ENCODE data around the gene NUDT1. TPM values are rescaled to one million over a fixed set of nuclear protein-coding genes. Genes with fewer than 3 reads are reported as not detected.
A peak's percentile ranks its signal among the peaks of the same experiment; 100 is the strongest.

The NUDT1 gene
- total RNA-seq, 1 experiment from 2014 or later = 47.4 TPM

DNA sequence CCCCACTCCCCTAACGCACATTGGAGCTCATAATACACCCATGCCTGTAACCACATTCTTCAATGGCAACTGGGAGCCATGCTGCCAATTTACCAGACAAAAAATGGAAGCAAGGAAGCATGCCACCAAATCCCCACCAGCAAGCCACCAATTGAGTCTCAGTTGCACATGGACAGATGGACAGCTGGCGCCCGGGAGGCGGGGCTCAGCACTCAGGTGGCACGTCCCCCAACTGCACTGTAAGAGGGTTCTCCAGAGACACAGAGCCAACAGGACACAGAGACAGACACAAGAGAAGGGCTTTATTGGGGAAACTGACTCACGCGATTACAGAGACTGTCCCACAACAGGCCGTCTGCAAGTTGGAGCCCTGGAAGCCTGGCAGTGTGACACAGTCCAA is 11.8 kb upstream of the NUDT1 start:
- no peak overlapping the region for H3K4me2 ChIP-seq (ENCODE audit: low read length)
- TF ChIP-seq CEBPB (IDR thresholded peaks at IDR 0.05; ENCODE audit: low read depth) (no peak), SIN3A (IDR thresholded peaks at IDR 0.05; ENCODE audit: low read depth) (no peak), YY1 (IDR thresholded peaks at IDR 0.05; ENCODE audit: extremely low read depth, insufficient replicate concordance, low read depth, low read length) (no peak), EZH2phosphoT487 (IDR thresholded peaks at IDR 0.05; ENCODE audit: borderline replicate concordance) (no peak), TCF7L2 (IDR thresholded peaks at IDR 0.05; ENCODE audit: borderline replicate concordance, extremely low read depth, insufficient read depth, insufficient read length) (no peak)
- no peaks in the 10 kb centered on the region for H3K9me2 ChIP-seq (ENCODE audit: insufficient read depth)
- H3K79me2 ChIP-seq (ENCODE audit: insufficient read depth, low read length) = peaks cover 77% of the 10 kb centered on the region
- DNase-seq (ENCODE audit: low read depth, low spot score) (no peak), ATAC-seq (no peak)
- no peak overlapping the region for H3K9ac ChIP-seq (ENCODE audit: low read length)
- intact Hi-C loops (cut with micrococcal nuclease) = no loop called here
- POLR2A ChIA-PET = no interaction called here
- peaks cover 11 to 22% of the 10 kb centered on the region in 2 experiments for H3K4me1 ChIP-seq (ENCODE audit: control insufficient read depth in 1 of 2, insufficient read depth in 2 of 2, low read length in 2 of 2)
- H4K20me1 ChIP-seq (ENCODE audit: insufficient read depth) = no peaks in the 10 kb centered on the region
- no peak overlapping the region for H3K27ac ChIP-seq (ENCODE audit: low read depth, low read length)
- RAD21 ChIA-PET (ENCODE audit: low non-redundant PET in 1 of 2, low total read pairs in 2 of 2, uncharacterized antibody in 2 of 2, unreplicated experiment in 2 of 2) = no interaction called here
- no peak overlapping the region for H3K4me3 ChIP-seq (replicated peaks in 1 of 2; ENCODE audit: low read depth in 1 of 2, low read length in 2 of 2)
- CTCF ChIA-PET = no interaction called here
- H2AFZ ChIP-seq (ENCODE audit: low read depth, low read length, poor library complexity, severe bottlenecking) = no peak overlapping the region
- H3K9me3 ChIP-seq (ENCODE audit: control insufficient read depth in 1 of 2, insufficient read depth in 1 of 2, low read depth in 1 of 2, low read length in 2 of 2) = no peaks in the 10 kb centered on the region
- no peaks in the 10 kb centered on the region for H3K27me3 ChIP-seq (ENCODE audit: insufficient read depth, low read length)
- H3K36me3 ChIP-seq (ENCODE audit: control insufficient read depth in 1 of 2, insufficient read depth in 2 of 2, low read length in 2 of 2) = peaks cover 8 to 33% of the 10 kb centered on the region in 2 experiments; a peak in 3 of 4 replicates
- no TSS peak for BruUV-seq (replicated peaks)

DNA sequence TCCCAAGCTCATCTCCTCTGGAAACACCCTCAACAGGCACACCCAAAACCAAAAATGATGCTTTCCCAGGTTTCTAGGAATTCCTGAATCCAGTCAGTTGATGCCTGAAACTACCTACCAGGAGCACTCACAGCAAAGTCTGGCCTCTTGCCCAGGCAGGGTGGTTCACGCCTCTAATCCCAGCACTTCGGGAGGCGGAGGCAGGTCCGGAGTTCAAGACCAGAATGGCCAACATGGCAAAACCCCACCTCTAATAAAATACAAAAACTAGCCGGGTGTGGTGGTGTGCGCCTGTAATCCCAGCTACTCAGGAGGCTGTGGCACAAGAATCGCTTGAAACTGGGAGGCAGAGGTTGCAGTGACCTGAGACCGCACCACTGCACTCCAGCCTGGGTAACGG is 11.1 kb upstream of the NUDT1 start:
- POLR2A ChIA-PET = no interaction called here

More for the DNA sequence above, 11.1 kb upstream of the NUDT1 start:
- intact Hi-C loops (cut with micrococcal nuclease) = no loop called here
- Histone ChIP-seq H3K9me2 (ENCODE audit: insufficient read depth) (no peaks in the 10 kb centered on the region), H3K9ac (ENCODE audit: low read length) (no peak overlapping the region), H3K4me2 (ENCODE audit: low read length) (peak overlapping the region; percentile 74; the same call in 1 of the 2 replicates), H3K4me1 (ENCODE audit: control insufficient read depth in 1 of 2, insufficient read depth in 2 of 2, low read length in 2 of 2) (peaks cover 11 to 16% of the 10 kb centered on the region in 2 experiments), H3K9me3 (ENCODE audit: control insufficient read depth in 1 of 2, insufficient read depth in 1 of 2, low read depth in 1 of 2, low read length in 2 of 2) (no peaks in the 10 kb centered on the region), H4K20me1 (ENCODE audit: insufficient read depth) (no peaks in the 10 kb centered on the region), H2AFZ (ENCODE audit: low read depth, low read length, poor library complexity, severe bottlenecking) (no peak overlapping the region), H3K27ac (ENCODE audit: low read depth, low read length) (no peak overlapping the region), H3K36me3 (ENCODE audit: control insufficient read depth in 1 of 2, insufficient read depth in 2 of 2, low read length in 2 of 2) (peaks cover 12 to 34% of the 10 kb centered on the region in 2 experiments; a peak in 3 of 4 replicates), H3K27me3 (ENCODE audit: insufficient read depth, low read length) (no peaks in the 10 kb centered on the region), H3K4me3 (replicated peaks in 1 of 2; ENCODE audit: low read depth in 1 of 2, low read length in 2 of 2) (no peak overlapping the region), H3K79me2 (ENCODE audit: insufficient read depth, low read length) (peaks cover 77% of the 10 kb centered on the region)
- ATAC-seq = no peak
- ChIA-PET RAD21 (ENCODE audit: low non-redundant PET in 1 of 2, low total read pairs in 2 of 2, uncharacterized antibody in 2 of 2, unreplicated experiment in 2 of 2) (no interaction called here), CTCF (no interaction called here)
- BruUV-seq (replicated peaks) = no TSS peak
- no peak for DNase-seq (ENCODE audit: low read depth, low spot score)
- no peak for TF ChIP-seq CBX3 (IDR thresholded peaks at IDR 0.05; ENCODE audit: low read depth)
- TF ChIP-seq SIN3A (IDR thresholded peaks at IDR 0.05; ENCODE audit: low read depth) = no peak
- no peak for TF ChIP-seq ELF1 (IDR thresholded peaks at IDR 0.05; ENCODE audit: borderline replicate concordance, low read depth)
